GM12878 (cell line): ENCODE results near the gene CEP83. TPM values are rescaled to one million over a fixed set of nuclear protein-coding genes. Genes with fewer than 3 reads are reported as not detected.

Experiments
- BACH1 ChIP-seq: fragments of 450-650 bp; IDR thresholded peaks from 2 replicates; pipeline ENCODE4 v1.6.1; 2017; ENCODE audit warnings: mild to moderate bottlenecking, borderline replicate concordance
- BCLAF1 ChIP-seq: fragments of 450-650 bp; IDR thresholded peaks from 2 replicates; pipeline ENCODE4 v1.6.1; 2017; ENCODE audit warnings: antibody characterized with exemption, mild to moderate bottlenecking, moderate library complexity
- CBX3 ChIP-seq: fragments of 200-600 bp; sonication (generic); IDR thresholded peaks from 2 replicates; pipeline ENCODE4 v1.6.1; 2016; ENCODE audit warnings: low read depth, borderline replicate concordance
- CBX5 ChIP-seq: sonication (generic); IDR thresholded peaks from 2 replicates; pipeline ENCODE4 v1.6.1; 2016; ENCODE audit warnings: low read depth, moderate library complexity, mild to moderate bottlenecking, inconsistent platforms
- CHD4 ChIP-seq: fragments of 200-600 bp; sonication (generic); IDR thresholded peaks from 2 replicates; pipeline ENCODE4 v1.6.1; 2016; ENCODE audit warnings: mild to moderate bottlenecking
- CTCF ChIP-seq, 3 experiments: IDR thresholded peaks in 2 of 3; conservative IDR thresholded peaks in 1 of 3; 2 replicates each; pipeline ENCODE4 v1.5.1; 2011; ENCODE audit warnings: low read depth in 3 of 3, low read length in 3 of 3, mild to moderate bottlenecking in 3 of 3, control low read depth in 2 of 3, moderate library complexity in 2 of 3, inconsistent platforms in 1 of 3, mixed read lengths in 1 of 3; ENCODE audit not compliant: control insufficient read depth in 2 of 3, insufficient read depth in 1 of 3; ENCODE audit errors: extremely low read depth in 1 of 3
- FOS ChIP-seq: IDR thresholded peaks from 3 replicates; pipeline ENCODE4 v1.6.1; 2011; ENCODE audit warnings: borderline replicate concordance; ENCODE audit not compliant: insufficient read length; ENCODE audit errors: extremely low read depth
- FOXM1 ChIP-seq: IDR thresholded peaks from 2 replicates; pipeline ENCODE4 v1.6.1; 2012; ENCODE audit warnings: low read depth, mild to moderate bottlenecking, inconsistent platforms, low read length, moderate library complexity
- HDAC2 ChIP-seq: fragments of 200-600 bp; sonication (generic); IDR thresholded peaks from 2 replicates; pipeline ENCODE4 v1.6.1; 2017
- HDAC6 ChIP-seq: fragments of 200-600 bp; sonication (generic); IDR thresholded peaks from one replicate; pipeline ENCODE4 v1.8.0; 2017; ENCODE audit warnings: antibody characterized with exemption; ENCODE audit not compliant: unreplicated experiment
- MEF2B ChIP-seq: fragments of 450-650 bp; IDR thresholded peaks from 2 replicates; pipeline ENCODE4 v1.6.1; 2018; ENCODE audit warnings: mild to moderate bottlenecking, moderate library complexity; ENCODE audit not compliant: partially characterized antibody, poor library complexity, severe bottlenecking
- NBN ChIP-seq: fragments of 450-650 bp; IDR thresholded peaks from 2 replicates; pipeline ENCODE4 v1.6.1; 2016
- NR2C1 ChIP-seq: fragments of 450-650 bp; IDR thresholded peaks from 2 replicates; pipeline ENCODE4 v1.6.1; 2017; ENCODE audit warnings: antibody characterized with exemption, mild to moderate bottlenecking, moderate library complexity
- NR2C2 ChIP-seq: IDR thresholded peaks from 2 replicates; pipeline ENCODE4 v1.6.1; 2011; ENCODE audit warnings: borderline replicate concordance, low read depth; ENCODE audit not compliant: control insufficient read depth, insufficient read length
- PAX5 ChIP-seq: IDR thresholded peaks from 2 replicates; pipeline ENCODE4 v1.6.1; 2011; ENCODE audit warnings: low read depth, low read length, borderline replicate concordance
- PML ChIP-seq: IDR thresholded peaks from 2 replicates; pipeline ENCODE4 v1.6.1; 2012; ENCODE audit warnings: low read length, inconsistent platforms
- RAD51 ChIP-seq: fragments of 450-650 bp; IDR thresholded peaks from 2 replicates; pipeline ENCODE4 v1.6.1; 2016; ENCODE audit warnings: moderate library complexity, mild to moderate bottlenecking, inconsistent platforms
- RUNX3 ChIP-seq: IDR thresholded peaks from 2 replicates; pipeline ENCODE4 v1.6.1; 2012; ENCODE audit warnings: low read length, inconsistent platforms
- STAT1 ChIP-seq: fragments of 450-650 bp; conservative IDR thresholded peaks from 2 replicates; pipeline ENCODE4 v1.6.1; 2014; ENCODE audit warnings: antibody characterized with exemption, mild to moderate bottlenecking
- TCF7 ChIP-seq: IDR thresholded peaks from 2 replicates; pipeline ENCODE4 v1.6.1; 2014; ENCODE audit warnings: antibody characterized with exemption, borderline replicate concordance
- USF1 ChIP-seq: IDR thresholded peaks from 2 replicates; pipeline ENCODE4 v1.6.1; 2011; ENCODE audit warnings: borderline replicate concordance, low read depth, mild to moderate bottlenecking, moderate library complexity, mixed read lengths, low read length; ENCODE audit not compliant: insufficient read depth; ENCODE audit errors: extremely low read length
- ZBED1 ChIP-seq: IDR thresholded peaks from 2 replicates; pipeline ENCODE4 v1.6.1; 2016; ENCODE audit warnings: borderline replicate concordance
- ZNF592 ChIP-seq: fragments of 450-650 bp; IDR thresholded peaks from 2 replicates; pipeline ENCODE4 v1.6.1; 2017; ENCODE audit warnings: mild to moderate bottlenecking, moderate library complexity
- polyA plus RNA-seq, 11 experiments: library from polyadenylated mRNA; depleted of rRNA in 4 of 11; unstranded in 6 of 11; stranded (reverse) in 5 of 11; fragments of >200 nt; fragmentation: Nextera tagmentation in 4 of 11; fragmentation: Illumina TruSeq in 1 of 11; extraction: Ambion mirVana in 4 of 11; extraction: Trizol in 1 of 11; gene quantifications; 1 replicate in 1 of 11; 2 replicates in 10 of 11; pipeline versions ENCODE4 v1.2.1 to v1.2.3, GENCODE V29; 2011 to 2016; ENCODE audit warnings: inconsistent platforms in 2 of 11, missing spikeins in 2 of 11, low read depth in 1 of 11
- total RNA-seq, 4 experiments: library from RNA; depleted of rRNA in 3 of 4; stranded (reverse); fragments of >200 nt in 3 of 4; fragmentation: Illumina TruSeq in 1 of 4; extraction: Trizol in 1 of 4; gene quantifications; 2 replicates each; pipeline versions ENCODE4 v1.2.1 to v1.2.3, GENCODE V29; 2013 to 2021

CEP83 gene
- total and polyA plus RNA-seq, 10 of the 15 experiments (the other 5 are each of a cell fraction or from before 2014, with no cell fraction given), result 4.3 to 39.0 (median 22.5) TPM

- TF ChIP-seq PAX5, result no peak
- no peak for TF ChIP-seq CTCF (IDR thresholded peaks at IDR 0.05 in 2 of 3, conservative IDR thresholded peaks at IDR 0.05 in 1 of 3; ENCODE audit: control insufficient read depth in 2 of 3, extremely low read depth in 1 of 3, insufficient read depth in 1 of 3, low read depth in 3 of 3, low read length in 3 of 3)
- no peak for TF ChIP-seq BCLAF1
- TF ChIP-seq USF1, result peak; percentile 56
- TF ChIP-seq FOXM1, result no peak
- no peak for TF ChIP-seq MEF2B
- TF ChIP-seq RUNX3, result peak; percentile 81
- no peak for TF ChIP-seq NR2C2
- TF ChIP-seq CHD4, result no peak
- TF ChIP-seq BACH1, result no peak
- TF ChIP-seq CBX5, result no peak
- TF ChIP-seq ZBED1, result no peak
- no peak for TF ChIP-seq HDAC6
- no peak for TF ChIP-seq CBX3
- no peak for TF ChIP-seq PML
- no peak for TF ChIP-seq NBN
- no peak for TF ChIP-seq FOS
- TF ChIP-seq STAT1, result no peak
- peak; percentile 65 for TF ChIP-seq RAD51
- no peak for TF ChIP-seq TCF7
- no peak for TF ChIP-seq NR2C1
- TF ChIP-seq ZNF592, result no peak
- no peak for TF ChIP-seq HDAC2
Measured at GRCh38 chr12:94271351-94271750, 188.3 kb downstream of the CEP83 start (continued).
